Activated CD4-positive, CD25-positive, alpha-beta regulatory T cell treated with anti-CD3 and anti-CD28 coated beads, Interleukin-2, amount 50 U/mL, for 24 hours (primary cell): Measurements from ENCODE around the gene IGSF23.
"Not testable (repeated sequence)": the region's sequence is repeated elsewhere in the genome, so short reads cannot be mapped to it uniquely, and the experiment has no call there.

Experiments
- ATAC-seq, 2 donors: fragments of 150-1000 bp; cut with Tn5 transposase; one replicate each; pipeline ENCODE4 v1.10.0; 2021; ENCODE audit warnings: mild to moderate bottlenecking in 1 of 2, moderate library complexity in 1 of 2

The IGSF23 gene

DNA sequence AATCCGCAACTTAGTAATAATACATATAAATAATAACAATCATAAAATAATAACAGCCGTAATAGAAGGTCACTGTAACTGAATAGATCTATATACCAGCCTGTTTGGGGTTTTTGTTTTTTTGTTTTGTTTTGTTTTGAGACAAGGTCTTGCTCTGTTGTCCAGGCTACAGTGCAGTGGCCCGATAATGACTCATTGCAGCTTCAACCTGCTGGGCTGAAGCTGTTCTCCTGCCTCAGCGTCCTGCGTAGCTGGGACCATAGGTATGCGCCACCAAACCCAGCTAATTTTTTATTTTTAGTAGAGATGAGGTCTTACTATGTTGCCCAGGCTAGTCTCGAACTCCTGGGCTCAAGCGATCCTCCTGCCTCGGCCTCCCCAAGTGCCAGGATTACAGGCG, 950 bp downstream of the IGSF23 start:
- ATAC-seq = no peak

DNA sequence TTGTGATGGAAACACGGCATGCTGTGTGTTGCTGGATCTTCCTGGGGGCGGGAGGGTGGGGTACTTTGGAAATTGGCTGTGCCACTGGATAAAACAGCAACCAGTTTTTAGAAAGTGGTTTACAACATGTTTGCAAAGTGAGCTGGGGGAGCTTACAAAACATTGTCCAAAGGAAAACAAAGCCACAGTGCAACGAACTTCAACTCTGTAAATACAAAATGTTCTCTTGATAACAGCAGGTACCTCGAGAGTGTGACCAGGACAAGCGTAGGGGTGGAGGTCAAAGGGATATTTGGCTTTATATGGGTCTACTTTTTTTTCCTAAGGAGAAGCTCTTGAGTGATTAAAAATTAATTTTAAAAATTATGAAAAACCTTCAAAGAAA, 2.5 kb downstream of the IGSF23 start:
- no peak for ATAC-seq

DNA sequence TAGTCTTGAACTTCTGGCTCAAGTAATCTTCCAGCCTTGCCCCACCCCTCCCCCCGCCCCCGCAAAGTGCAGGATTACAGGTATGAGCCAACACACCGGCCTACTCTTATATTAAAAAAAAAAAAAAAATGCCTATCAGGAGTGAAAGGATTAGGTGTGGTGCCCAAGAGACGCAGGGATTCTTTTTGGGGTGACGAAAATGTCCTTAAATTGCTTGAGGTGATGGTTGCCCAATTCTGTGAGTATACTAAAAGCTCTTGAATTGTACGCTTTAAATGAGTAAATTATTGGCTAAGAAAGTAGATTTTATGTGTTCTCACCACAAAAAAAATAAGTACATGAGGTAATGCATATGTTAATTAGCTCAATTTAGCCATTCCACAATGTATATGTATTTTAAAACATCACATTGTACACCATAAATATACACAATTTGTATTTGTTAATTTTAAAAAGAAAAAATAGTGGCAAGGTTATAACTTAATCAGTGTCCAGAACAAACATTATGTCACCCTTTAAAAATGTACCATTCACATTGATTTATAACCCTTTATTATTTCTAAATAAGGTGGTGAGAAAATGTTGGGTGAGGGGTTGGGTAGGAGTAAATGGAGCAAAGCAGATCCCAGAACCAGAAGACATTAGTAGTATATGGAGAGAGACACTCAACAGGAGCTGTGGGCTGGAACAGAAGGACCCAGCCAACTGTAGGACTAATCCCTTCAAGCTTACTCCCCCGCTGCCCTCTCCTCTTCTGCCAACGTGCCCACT, 3.9 kb downstream of the IGSF23 start:
- ATAC-seq = no peak

DNA sequence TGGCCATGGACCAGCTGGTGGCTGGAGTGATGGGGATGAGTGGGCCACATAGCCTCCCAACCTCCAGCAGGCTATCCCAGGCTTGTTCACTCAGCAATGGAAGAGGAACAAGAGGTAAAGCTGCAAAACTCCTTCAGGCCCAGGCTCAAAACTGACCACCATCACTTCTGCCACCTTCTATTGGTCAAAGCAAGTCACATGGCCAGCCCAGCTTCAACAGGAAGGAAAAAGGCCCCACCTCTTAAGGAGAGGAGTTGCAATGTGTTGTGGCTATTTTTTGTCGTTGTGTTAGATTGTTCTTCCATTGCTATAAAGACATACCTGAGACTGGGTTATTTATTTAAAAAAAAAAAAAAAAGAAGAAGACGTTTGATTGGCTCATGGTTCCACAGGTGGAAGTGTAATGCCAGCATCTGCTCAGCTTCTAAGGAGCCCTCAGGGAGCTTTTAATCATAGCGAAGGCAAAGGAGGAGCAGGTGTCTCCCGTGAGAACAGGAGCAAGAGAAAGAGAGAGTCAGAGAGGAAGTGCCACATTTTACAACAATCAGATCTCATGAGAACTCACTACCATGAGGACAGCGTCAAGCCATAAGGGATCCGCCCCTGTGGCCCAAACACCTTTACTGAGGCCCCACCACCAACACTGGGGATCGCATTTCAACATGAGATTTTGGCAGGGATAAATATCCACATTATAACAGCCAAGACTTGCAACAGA, 5.4 kb downstream of the IGSF23 start:
- no peak for ATAC-seq

DNA sequence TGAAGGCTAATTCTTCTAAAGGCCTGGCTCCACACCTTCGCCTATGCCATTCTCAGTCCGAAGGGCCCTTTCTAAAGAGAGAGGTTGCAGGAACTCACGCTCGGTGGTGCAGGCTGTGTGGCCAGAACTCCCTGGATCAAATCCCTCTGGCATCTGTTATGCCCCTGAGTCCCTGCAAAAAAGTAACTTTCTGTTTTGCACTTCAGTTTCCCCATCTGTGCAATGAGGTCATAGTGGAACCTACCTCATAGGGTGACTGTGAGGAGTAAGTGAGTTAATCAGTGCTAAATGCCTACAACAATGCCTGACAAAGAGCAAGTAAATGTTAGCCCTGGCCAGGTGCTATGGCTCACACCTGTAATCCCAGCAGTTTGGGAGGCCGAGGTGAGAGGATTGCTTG, 7.3 kb downstream of the IGSF23 start:
- ATAC-seq = no peak

DNA sequence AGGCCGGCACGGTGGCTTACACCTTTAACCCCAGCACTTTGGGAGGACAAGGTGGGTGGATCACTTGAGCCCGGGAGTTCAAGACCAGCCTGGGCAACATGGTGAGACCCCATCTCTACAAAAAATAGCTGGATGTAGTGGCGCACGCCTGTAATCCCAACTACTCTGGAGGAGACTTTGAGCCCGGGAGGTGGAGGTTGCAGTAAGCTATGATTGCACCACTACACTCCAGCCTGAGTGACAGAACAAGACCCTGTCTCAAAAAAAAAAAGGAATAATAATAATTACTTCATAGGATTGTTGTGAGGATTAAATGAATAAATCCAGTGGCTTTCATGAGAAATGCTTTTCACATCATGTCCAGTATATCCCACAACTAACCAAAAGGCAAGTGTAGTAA, 8.0 kb downstream of the IGSF23 start:
- ATAC-seq = no peak

DNA sequence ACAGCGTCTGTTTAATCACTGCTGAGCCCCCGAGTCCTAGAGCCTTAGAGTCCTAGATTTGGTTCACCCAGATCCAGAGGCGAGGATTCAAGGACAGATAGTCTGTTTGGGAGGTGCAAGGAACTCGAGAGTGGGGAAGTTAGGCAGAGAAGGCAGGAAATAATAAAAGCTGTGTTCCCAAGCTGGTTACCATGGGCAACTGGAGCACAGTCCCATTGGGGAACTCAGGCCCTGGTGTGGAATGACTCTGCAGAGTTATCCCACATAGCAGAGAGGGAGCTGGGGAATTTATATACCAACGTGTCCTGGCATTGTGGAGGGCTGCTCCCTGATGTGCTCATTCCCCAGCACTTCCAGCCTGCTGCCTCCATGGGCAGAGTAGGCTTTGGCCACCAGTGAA, 9.7 kb downstream of the IGSF23 start:
- no peak for ATAC-seq

DNA sequence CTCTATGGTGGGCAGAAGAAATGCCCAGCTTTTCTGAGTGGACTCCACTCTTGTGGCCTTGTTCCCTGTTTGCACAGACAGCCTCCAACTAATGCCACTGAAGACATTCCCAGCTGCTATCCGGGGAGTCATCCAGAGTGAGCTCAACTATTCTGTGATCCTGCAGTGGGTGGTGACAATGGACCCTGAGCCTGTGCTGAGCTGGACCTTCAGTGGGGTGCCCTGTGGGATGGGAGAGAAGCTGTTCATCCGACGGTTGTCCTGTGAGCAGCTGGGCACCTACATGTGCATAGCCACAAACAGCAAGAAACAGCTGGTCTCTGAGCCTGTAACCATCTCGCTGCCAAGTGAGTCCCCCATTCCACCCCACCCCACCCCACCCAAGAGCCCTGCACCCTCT, 10.3 kb downstream of the IGSF23 start:
- no peak for ATAC-seq

DNA sequence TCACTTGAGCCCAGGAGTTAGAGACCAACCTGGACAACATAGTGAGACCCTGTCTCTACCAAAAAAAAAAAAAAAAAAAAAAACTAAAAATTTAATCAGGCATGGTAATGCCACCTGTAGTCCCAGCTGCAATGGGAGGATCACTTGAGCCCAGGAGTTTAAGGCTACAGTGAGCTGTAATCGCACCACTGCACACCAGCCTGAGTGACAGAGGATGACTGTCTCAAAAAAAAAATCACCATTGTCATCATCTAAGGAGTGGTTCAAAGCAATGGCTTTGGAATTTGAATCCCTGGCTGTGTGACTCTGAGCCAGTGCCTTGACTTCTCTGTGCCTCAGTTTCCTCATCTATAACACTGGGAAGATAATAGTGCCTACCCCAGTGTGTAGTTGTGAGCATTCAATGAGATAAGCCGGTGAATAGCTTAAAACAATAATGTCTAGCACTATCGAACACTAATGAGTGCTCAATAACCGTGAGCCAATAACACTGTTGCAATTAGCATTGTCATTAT, 11.5 kb downstream of the IGSF23 start:
- ATAC-seq = no peak

DNA sequence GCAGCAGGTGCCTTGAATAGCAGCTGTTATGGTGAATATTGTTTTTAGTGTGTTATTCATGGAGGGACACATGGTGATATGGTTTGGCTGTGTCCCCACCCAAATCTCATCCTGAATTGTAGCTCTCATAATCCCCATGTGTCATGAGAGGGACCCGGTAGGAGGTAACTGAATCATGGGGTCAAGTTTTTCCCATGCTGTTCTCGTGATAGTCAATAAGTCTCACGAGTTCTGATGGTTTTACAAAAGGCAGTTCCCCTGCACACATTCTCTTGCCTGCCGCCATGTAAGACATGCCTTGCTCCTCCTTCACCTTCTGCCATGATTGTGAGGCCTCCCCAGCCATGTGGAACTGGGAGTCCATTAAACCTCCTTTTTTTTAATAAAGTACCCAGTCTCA, 12.3 kb downstream of the IGSF23 start:
- not testable (repeated sequence) for ATAC-seq

DNA sequence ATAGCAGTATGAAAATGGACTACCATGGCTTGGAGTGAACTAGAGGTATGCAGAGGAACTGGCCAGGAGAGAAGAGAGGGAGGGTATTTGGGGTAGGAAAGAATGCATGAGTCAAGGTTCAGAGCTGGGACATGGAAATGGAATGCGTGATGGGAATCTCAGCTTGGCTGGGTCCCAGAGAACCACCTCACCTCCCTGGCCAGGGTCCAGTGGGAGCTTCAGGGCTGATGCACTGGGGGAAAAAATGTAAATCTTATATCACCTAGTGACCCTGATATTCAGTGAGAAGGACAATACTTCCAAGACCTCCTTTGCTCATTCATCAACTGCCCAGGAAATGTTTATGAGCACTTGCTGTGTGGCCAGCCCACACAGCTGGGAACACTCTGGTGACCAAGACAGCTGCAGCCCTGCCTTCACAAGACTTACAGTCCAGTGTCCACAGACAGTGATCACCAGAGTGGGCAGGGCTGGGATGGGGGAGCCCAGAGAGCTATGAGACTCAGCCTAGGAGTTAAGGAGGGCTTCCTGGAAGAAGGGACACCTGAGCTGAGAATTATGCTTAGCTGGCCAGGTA, 12.8 kb downstream of the IGSF23 start:
- no peak for ATAC-seq

DNA sequence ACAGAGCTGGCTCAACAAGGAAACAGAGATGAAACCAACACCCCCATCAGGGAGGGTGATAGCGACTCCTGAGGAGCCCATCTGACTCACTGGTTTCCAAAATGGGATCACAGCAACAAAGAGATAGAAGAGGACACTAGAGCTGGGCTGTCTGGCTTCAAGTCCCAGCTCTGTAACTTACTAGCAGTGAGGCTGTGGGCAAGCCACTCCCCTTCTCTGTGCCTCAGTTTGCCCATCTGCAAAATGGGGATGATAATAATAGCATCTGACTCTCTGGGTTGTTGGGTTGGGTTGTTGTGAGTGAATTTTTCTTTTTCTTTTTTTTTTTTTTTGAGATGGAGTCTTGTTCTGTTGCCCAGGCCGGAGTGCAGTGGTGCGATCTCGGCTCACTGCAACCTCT, 14.3 kb downstream of the IGSF23 start:
- ATAC-seq = no peak

DNA sequence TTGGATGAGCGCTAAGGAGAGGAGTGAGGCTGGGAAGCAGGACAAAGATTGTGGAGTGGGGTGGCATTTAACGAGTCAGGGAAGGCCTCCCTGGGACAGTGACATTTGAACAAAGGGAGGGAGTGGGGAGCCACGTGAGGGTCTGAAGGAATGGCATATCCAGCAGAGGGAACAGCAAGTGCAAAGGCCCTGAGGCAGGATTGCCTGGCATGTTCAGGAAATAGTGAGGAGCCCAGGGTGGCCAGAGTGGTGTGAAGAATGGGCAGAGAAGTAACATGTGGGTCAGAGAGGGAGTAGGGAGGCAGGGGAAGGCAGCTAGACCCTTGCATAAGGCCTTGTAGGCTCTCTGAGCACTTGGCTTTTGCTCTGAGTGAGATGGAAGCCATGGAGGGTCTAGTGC, 15.4 kb downstream of the IGSF23 start:
- ATAC-seq = no peak

DNA sequence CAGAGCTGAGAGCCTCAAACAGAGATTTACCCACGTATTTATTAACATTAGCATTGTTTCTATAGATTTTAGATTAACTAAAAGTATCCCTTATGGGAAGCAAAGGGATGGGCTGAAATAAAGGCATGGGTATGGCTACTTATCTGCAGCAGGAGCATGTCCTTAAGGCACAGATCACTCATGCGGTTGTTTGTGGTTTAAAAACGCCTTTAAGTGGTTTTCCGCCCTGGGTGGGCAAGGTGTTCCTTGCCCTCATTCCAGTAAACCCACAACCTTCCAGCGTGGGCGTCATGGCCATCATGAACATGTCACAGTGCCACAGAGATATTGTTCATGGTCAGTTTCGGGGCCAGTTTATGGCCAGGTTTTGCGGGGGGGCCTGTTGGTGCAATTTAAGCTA, 18.2 kb downstream of the IGSF23 start:
- ATAC-seq = not testable (repeated sequence)

DNA sequence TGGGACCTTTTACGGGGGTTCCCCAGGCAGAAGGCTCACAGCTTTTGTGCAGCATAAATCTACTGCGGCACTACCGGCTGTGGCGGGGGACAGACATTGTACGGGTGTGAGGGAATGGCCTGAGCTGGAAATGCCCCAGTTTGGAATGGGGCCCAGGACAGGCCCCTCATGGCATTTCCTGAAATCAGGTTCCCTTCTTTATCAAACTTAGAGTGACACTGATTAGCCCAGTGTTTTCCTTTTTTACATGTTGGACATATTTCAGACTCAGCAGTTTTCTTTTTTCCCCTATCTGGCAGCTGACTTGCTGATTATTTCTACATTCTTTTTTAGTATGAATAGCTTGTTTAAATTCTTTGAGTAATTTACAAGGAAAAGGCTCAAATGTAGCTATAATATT, 20.7 kb downstream of the IGSF23 start:
- ATAC-seq = not testable (repeated sequence)

DNA sequence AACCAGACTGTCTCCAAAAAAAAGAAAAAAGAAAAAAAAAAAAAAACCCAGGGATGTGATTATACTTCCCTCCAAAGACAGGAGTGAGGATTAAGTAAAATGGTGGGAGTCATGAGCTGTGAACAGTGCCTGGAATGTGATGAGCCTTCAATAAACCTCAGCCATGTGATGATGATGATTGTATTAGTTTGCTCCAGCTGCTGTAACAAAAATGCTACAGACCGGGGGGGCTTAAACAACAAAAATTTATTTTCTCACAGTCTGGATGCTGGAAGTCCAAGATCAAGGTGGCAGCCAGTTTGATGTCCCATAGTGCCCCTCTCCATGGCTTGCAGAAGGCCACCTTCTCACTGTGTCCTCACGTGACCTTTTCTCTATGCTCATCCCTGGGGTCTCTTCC, 21.4 kb downstream of the IGSF23 start:
- ATAC-seq = no peak

DNA sequence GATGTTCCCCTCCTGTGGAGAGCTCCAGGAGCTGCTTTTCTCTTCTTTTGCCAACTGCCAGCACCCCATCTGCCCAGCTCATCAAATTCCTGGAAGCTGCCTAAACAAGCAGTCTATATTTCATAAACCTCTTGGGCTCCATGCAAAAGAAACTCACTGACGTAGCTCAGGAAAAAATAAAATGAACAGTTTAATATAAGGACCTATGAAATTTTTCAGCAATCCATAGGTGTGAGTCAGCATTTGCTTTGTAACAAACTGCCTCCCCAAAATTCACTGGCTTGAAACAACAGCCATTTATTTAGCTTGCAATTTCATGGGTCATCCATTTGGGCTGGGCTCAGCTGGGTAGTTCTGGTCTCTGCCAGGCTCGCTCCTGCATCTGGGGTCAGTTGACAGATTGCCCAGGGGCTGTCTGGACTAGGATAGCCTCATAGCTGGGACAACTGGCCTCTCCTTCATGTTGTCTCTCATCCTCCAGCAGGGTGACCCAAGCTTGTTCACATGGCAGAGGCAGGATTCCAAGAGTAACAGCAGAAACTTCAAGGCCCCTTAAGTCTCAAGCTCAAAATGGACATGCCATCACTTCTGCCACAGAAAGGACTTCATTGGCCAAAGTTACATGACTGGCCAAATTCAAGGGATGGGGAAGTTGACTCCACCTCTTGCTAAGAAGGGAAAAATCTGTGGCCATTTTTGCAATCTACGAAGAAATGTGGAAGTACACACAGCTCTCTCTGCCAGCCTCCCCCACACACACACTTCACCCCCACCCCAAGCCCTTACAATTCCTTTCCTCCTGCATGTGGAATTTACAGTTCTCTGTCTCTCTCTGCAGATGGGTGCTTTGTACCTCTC, 22.4 kb downstream of the IGSF23 start:
- no peak for ATAC-seq

DNA sequence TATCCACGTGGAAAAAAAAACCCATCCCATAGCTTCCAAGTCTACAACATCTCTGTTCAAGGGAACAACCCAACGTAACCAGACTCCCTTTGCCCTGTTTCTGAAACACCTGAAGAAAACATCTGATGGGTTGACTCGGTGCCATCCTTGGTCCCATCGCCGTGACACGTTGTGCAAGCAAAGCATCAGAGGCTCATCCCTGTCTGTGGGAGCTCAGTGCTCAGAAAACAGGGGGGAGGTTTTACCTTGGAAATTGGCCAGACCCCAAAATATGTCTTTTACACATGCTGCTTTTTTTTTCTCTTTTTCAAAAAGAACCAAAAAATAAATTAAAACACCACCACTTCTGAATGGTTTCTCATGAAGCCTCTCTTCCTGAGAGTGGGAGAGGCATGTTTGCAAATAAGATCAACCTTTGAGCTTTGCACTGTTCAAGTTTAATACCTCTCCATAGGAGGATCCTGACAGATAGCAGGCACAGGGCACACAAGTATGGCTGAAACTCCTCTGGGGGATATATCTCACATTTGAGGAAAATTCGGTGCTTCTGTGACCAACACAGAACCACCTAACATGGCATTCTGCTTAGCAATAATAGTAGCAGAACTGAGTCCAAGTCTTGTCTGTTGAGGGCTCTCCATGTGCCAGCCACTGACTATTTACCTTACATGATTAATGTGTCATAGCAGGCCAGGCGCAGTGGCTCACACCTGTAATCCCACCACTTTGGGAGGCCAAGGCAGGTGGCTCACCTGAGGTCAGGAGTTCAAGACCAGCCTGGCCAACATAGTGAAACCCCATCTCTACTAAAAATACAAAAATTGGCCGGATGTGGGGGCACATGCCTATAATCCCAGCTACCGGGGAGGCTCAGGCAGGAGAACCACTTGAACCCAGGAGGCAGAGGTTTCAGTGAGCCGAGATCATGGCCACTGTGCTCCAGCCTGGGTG, 23.4 kb downstream of the IGSF23 start:
- ATAC-seq = no peak

DNA sequence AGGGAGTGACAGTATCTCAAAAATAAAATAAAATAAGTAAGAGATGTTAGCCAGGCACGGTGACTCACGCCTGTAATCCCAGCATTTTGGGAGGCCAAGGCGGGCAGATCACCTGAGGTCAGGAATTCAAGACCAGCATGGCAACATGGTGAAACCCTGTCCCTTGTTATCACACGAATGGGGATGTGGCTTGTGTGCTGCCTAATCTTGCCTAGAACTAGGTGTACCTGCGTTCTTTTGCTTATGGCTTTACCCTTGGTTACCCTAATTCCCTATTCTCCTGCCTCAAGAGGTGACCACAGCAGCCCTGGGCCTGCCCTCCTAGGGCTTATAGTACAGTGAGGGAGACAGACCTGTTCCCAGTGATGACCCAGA, 24.0 kb downstream of the IGSF23 start:
- no peak for ATAC-seq

DNA sequence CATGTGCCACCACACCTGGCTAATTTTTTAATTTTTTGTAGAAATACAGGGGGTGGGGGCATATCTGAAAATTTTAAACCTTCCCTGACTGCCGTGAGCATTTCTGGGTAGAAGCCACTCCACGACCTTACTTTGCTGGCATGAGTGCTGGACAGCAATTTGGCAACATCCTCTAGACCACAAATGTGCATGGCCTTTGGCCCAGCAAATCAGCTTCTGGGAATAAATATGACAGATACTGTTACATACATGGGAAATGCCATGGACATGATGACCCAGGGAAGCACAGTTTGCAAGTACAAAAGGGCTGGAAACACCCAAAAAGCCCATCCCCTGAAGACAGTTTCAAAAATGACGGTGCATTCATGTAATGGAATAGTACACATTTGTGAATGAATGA, 27.2 kb downstream of the IGSF23 start:
- ATAC-seq = no peak

DNA sequence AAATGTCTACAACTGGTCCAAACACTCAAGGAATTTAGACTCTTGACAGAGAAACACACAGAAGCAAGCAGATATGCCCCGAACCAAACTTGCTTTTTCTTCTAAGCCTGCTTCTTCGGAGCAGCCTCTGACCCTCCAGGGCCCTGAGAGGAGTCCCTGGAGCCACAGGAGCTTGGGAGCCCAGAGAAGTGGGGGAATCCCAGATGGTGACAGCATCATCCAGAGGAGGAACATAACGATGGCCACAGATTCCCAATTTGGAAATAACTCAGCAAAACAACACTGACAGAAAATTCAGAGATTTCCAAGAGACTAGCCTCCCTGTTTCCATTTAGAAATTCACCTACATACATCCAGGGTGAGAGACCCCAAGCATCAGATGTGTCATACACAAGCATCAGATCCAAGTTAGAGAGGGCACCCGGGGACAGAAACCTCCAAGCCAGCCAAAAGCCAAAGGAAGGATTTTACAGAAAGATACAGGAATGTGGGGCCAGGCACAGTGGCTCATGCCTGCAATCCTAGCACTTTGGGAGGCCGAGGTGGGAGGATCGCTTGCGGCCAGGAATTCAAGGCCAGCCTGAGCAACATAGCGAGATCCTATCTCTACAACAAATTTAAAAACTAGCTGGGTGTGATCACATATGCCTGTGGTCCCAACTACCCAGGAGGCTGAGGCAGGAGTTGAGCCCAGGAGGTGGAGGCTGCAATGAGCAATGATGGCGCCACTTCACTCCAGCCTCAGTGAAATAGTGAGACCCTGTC, 28.3 kb downstream of the IGSF23 start:
- no peak for ATAC-seq
